DOHH2 (cell line): ENCODE results near the gene RNF213.

Experiments used
- CTCF ChIP-seq: fragments of 200-600 bp; sonication (generic); IDR thresholded peaks from one replicate; pipeline ENCODE4 v1.5.1; 2014; ENCODE audit warnings: antibody characterized with exemption, mild to moderate bottlenecking, low read depth, low read length; ENCODE audit not compliant: poor library complexity, severe bottlenecking
- EZH2phosphoT487 ChIP-seq: fragments of 200-600 bp; sonication (generic); IDR thresholded peaks from 2 replicates; pipeline ENCODE4 v1.6.1; 2017; ENCODE audit warnings: borderline replicate concordance, mild to moderate bottlenecking, antibody characterized with exemption, low read length, moderate library complexity, mixed read lengths

GRCh38 chr17:80406146-80406545, 145.5 kb downstream of the RNF213 start:
- TF ChIP-seq CTCF (no peak), EZH2phosphoT487 (no peak)
